SK-N-SH (cell line): Measurements from ENCODE around the gene DISP1.

Source experiments
- EP300 ChIP-seq, 2 experiments: IDR thresholded peaks; 2 replicates each; pipeline versions ENCODE4 v1.4.0 to v1.6.1; 2012; ENCODE audit warnings: borderline replicate concordance in 1 of 2, low read depth in 1 of 2, low read length in 1 of 2
- EZH2phosphoT487 ChIP-seq: fragments of 200-600 bp; sonication (generic); IDR thresholded peaks from 2 replicates; pipeline ENCODE4 v1.6.1; 2017; ENCODE audit warnings: low read depth, mixed run types, mild to moderate bottlenecking, antibody characterized with exemption, moderate library complexity, borderline replicate concordance
- POLR2AphosphoS5 ChIP-seq: IDR thresholded peaks from 2 replicates; pipeline ENCODE4 v1.6.1; 2012; ENCODE audit warnings: low read depth, low read length
- RAD21 ChIP-seq: IDR thresholded peaks from 2 replicates; pipeline ENCODE4 v1.6.1; 2012; ENCODE audit warnings: mild to moderate bottlenecking, low read length
- TAF1 ChIP-seq: IDR thresholded peaks from 2 replicates; pipeline ENCODE4 v1.6.1; 2012; ENCODE audit warnings: low read depth, mild to moderate bottlenecking, low read length, moderate library complexity, borderline replicate concordance
- YY1 ChIP-seq: IDR thresholded peaks from 2 replicates; pipeline ENCODE4 v1.4.0; 2012; ENCODE audit warnings: low read depth, mild to moderate bottlenecking
- TF ChIP-seq, protein P1 (sequence below): IDR thresholded peaks from 2 replicates; pipeline ENCODE4 v1.4.0; 2012; ENCODE audit warnings: low read depth, borderline replicate concordance
- TF ChIP-seq, protein P2 (sequence below): IDR thresholded peaks from 2 replicates; pipeline ENCODE4 v1.4.0; 2012; ENCODE audit warnings: low read depth
- TF ChIP-seq, protein P3 (sequence below): fragments of 200-600 bp; sonication (generic); IDR thresholded peaks from 2 replicates; pipeline ENCODE4 v1.6.1; 2017; ENCODE audit warnings: antibody characterized with exemption, mild to moderate bottlenecking, moderate library complexity
- TF ChIP-seq, protein P4 (sequence below): IDR thresholded peaks from 2 replicates; pipeline ENCODE4 v1.4.0; 2012; ENCODE audit warnings: low read depth, borderline replicate concordance

DNA sequence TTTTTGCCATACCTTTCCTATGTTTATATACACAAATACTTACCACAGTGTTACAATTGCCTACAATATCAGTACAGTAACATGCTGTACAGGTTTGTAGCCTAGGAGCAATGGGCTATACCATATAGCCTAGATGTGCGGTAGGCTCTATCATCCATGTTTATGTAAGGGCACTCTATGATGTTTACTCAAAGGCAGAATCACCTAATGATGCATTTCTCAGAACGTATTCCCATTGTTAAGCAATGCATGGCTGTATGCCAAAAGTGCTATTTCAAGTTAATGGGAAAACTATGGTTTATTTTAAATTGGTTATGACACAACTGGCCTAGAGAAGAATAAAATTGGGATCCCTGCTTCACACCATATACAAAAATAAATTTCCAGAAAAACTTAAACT is 36.9 kb upstream of the DISP1 start:
- TF ChIP-seq, protein P1, sequence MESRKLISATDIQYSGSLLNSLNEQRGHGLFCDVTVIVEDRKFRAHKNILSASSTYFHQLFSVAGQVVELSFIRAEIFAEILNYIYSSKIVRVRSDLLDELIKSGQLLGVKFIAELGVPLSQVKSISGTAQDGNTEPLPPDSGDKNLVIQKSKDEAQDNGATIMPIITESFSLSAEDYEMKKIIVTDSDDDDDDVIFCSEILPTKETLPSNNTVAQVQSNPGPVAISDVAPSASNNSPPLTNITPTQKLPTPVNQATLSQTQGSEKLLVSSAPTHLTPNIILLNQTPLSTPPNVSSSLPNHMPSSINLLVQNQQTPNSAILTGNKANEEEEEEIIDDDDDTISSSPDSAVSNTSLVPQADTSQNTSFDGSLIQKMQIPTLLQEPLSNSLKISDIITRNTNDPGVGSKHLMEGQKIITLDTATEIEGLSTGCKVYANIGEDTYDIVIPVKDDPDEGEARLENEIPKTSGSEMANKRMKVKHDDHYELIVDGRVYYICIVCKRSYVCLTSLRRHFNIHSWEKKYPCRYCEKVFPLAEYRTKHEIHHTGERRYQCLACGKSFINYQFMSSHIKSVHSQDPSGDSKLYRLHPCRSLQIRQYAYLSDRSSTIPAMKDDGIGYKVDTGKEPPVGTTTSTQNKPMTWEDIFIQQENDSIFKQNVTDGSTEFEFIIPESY = no peak
- TF ChIP-seq YY1 = no peak
- TF ChIP-seq POLR2AphosphoS5 = no peak
- TF ChIP-seq, protein P2, sequence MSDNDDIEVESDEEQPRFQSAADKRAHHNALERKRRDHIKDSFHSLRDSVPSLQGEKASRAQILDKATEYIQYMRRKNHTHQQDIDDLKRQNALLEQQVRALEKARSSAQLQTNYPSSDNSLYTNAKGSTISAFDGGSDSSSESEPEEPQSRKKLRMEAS = no peak
- no peak for TF ChIP-seq EZH2phosphoT487
- TF ChIP-seq EP300 (IDR thresholded peaks at IDR 0.05; ENCODE audit: borderline replicate concordance in 1 of 2, low read depth in 1 of 2, low read length in 1 of 2) = no peak
- TF ChIP-seq, protein P3, sequence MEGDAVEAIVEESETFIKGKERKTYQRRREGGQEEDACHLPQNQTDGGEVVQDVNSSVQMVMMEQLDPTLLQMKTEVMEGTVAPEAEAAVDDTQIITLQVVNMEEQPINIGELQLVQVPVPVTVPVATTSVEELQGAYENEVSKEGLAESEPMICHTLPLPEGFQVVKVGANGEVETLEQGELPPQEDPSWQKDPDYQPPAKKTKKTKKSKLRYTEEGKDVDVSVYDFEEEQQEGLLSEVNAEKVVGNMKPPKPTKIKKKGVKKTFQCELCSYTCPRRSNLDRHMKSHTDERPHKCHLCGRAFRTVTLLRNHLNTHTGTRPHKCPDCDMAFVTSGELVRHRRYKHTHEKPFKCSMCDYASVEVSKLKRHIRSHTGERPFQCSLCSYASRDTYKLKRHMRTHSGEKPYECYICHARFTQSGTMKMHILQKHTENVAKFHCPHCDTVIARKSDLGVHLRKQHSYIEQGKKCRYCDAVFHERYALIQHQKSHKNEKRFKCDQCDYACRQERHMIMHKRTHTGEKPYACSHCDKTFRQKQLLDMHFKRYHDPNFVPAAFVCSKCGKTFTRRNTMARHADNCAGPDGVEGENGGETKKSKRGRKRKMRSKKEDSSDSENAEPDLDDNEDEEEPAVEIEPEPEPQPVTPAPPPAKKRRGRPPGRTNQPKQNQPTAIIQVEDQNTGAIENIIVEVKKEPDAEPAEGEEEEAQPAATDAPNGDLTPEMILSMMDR = no peak
- TF ChIP-seq, protein P4, sequence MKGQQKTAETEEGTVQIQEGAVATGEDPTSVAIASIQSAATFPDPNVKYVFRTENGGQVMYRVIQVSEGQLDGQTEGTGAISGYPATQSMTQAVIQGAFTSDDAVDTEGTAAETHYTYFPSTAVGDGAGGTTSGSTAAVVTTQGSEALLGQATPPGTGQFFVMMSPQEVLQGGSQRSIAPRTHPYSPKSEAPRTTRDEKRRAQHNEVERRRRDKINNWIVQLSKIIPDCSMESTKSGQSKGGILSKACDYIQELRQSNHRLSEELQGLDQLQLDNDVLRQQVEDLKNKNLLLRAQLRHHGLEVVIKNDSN = no peak
- TF ChIP-seq TAF1 = no peak
- no peak for TF ChIP-seq RAD21
